Activated CD8-positive, alpha-beta memory T cell treated with anti-CD3 and anti-CD28 coated beads, Interleukin-2, amount 50 U/mL, for 4 hours (primary cell): ENCODE measurements around the gene CCDC77.

Experiments used
- DNase-seq: peaks from one replicate; pipeline ENCODE4 v3.0.0-alpha.2; 2020

The CCDC77 gene

DNA sequence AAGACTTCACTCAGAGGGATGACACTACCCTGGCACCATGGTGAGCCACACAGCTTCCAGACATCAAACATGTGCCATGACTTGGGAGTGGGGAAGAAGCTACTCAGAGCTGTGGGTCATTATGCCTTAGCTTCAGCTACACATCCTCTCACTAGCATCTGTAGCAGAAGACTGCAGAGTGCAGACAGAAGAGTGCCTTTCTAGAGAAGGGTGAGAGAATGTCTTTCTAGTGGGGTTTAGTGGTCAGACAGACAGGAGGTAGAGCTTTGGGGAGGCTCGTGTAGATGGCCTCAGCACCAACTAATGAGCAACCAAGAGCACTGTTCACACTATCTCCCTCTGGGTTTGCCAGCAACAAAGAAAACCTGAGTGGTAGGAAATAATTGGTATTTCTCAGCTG lies 53.4 kb downstream of the CCDC77 start:
- DNase-seq, result no peak

GRCh38 chr12:455821-456220 lies 54.4 kb downstream of the CCDC77 start:
- no peak for DNase-seq

DNA sequence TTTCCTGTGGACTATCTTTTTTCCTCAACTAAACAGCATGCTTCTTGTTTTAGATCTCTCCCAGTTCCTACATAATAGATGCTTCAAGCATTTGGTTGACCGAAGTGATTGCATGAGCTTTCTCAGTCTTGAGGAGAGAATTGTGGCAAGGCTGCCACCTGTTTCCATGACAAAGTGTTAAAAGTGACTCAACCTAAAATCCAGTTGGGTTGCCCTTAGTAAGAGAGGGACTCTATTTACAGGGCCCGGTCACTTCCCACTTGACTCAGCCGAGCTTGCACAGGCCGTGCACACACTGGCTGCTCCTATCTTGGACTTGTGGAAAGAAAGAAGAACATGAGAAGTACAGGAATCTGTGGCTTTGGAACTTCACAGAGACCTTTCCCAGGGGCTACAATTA lies 56.2 kb downstream of the CCDC77 start:
- DNase-seq, result no peak

DNA sequence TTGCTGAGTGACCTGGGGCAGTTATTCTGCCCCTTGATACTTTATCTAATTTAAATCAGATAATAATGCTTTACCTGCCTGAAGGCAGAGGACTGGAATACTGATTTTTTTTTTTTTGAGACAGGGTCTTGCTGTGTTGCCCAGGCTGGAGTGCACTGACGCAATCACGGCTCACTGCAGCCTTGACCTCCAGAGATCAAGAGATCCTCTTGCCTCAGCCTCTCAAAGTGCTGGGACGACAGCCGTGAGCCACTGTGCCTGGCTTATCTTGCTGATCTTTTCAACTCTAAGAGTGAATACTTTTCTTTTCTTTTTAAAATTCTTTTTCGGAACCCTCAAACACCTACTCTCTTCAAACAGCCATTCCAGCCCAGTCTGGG lies 57.6 kb downstream of the CCDC77 start:
- no peak for DNase-seq

GRCh38 chr12:459430-460258 lies 58.2 kb downstream of the CCDC77 start, which contains the start of gene B4GALNT3:
TSS of gene B4GALNT3 (plus strand) at chr12:459939. CDS start at chr12:460377, 438 bp downstream.
- DNase-seq, result peak; percentile 42

DNA sequence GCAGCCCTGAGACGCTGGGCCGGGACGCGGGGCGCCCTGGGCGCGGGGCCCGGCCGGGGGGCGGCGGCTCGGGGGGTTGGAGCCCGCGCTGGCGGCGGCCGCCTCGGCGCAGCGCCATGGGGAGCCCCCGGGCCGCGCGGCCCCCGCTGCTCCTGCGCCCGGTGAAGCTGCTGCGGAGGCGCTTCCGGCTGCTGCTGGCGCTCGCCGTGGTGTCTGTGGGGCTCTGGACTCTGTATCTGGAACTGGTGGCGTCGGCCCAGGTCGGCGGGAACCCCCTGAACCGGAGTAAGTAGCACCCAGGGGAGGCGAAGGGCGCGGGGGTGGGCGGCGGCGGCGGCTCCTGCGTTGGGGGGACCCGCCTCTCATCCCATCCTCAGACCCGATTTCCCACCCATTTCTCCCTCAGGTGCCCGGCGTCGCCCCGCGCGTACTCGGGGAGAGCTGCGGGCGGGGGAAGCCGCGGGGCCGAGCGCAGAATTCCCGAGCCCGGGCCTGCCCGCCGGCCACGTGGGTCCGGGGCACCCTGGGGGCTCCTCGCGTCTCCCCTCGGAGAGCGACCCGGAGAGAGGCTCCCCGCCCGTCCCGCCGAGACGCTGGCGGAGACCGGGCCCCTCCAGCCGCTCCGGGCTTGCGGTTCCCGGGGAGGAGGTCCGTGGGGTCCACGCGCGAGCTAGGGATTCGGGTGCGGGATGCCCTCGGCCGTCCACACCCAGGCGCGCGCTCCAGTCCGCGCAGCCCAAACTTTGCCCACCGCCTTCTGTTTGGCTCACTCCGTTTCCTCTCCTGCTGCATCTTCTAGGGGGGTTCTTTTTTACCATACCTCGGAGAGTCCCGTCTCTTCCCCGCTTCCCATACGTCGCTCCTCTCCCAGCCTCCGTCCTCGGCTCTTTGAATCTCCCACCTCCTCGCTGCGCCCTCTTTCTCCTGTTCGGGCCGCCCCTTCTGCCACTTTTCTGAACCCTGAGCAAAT lies 59.1 kb downstream of the CCDC77 start:
- peak; percentile 46 for DNase-seq

GRCh38 chr12:461425-461824 lies 60.0 kb downstream of the CCDC77 start:
- no peak for DNase-seq

DNA sequence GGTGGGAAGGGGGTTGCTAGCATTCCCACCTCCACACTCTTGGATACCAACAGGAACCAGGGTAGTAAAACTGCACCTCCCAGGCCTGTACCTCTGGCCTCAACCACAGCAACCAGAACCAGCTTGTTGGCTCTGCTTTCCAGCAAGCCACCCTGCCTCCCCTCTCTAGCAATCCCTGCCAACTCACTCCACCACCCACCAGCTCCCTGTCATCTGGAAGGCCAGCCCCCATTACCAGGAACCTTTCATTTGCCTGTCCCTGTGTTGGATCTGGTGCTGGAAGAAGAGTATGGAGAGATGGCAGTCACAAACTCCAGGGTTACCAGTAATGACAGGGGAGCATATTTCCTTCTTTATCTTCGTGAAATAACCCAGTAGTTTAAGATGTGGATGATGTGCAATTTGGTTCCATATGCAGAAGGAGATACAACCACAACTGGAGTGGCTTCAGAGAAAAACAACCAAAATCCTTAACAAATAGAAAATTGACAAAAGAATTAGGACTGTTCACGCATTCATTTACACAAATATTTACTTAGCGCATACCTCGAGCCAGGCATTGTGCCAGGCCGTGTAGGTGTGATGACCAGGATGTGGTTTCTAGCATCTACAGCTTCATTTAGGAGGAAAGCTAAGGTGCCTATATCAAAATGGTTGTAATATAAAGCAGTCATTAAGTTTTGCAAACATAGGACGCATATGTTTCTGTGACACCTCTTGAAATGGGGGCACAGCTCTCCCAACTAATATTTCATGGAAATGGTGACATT lies 61.7 kb downstream of the CCDC77 start:
- DNase-seq, result no peak

DNA sequence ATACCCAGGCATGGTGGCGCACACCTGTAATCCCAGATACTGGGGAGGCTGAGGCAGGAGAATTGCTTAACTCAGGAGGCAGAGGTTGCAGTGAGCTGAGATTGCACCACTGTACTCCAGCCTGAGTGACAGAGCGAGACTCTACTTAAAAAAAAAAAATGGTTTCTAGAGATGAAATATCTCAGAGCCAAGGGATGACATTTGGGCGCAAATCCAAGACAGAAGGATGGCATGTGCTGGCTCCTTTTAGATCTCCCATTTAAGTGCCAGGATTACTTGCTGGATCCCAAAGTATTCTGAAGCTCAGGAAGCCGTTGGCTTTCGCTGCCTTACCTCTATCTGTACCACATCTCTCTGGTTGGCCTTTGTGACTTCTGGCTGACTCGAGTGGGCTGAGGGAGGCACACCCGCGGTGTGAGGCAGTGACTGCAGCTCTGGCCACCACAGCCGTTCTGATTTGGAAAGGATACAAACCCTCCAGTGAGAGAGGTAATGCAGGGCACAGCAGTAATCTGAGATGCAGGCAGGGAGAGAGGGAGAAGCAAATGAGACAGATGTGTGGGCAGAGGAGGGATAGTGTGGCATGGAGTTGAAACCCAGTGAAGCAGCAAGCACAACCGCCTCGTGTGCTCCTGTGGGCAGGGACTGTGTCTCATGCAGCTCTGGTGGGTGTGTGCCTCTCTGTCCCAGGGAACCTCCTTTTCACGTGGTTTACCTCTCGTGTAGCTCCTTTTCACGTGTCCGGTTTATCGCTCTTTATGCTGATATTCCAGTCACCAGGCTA lies 63.2 kb downstream of the CCDC77 start:
- no peak for DNase-seq

- DNase-seq, result no peak
Observed at GRCh38 chr12:466039-466438, 64.6 kb downstream of the CCDC77 start.

- DNase-seq, result no peak
Observed at GRCh38 chr12:466762-467161, 65.3 kb downstream of the CCDC77 start.

DNA sequence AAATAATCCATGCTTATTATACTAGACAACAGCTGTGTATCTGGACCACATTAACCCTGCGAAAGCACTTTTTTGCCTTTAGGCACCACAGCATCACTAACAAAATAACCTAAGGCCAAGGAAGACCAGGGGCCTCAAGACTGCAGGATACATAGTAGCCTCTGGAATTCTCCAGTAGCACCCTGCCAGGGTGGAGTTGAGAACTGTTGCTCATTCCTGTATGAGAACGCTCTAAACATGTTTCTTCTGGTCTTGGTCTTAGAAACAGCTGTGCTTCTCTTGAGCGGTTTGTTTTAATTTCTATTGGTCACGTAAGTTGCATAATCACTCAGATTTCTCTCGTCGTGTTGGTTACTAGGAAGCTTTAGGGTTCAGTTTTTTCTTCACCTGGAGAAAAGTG lies 66.1 kb downstream of the CCDC77 start:
- no peak for DNase-seq

GRCh38 chr12:468671-469389 lies 67.4 kb downstream of the CCDC77 start:
- DNase-seq, result no peak

- DNase-seq, result no peak
Observed at GRCh38 chr12:470133-470532, 68.7 kb downstream of the CCDC77 start.

- DNase-seq, result no peak
Observed at GRCh38 chr12:473198-473597, 71.8 kb downstream of the CCDC77 start.

- no peak for DNase-seq
Observed at GRCh38 chr12:473863-474577, 72.6 kb downstream of the CCDC77 start.

DNA sequence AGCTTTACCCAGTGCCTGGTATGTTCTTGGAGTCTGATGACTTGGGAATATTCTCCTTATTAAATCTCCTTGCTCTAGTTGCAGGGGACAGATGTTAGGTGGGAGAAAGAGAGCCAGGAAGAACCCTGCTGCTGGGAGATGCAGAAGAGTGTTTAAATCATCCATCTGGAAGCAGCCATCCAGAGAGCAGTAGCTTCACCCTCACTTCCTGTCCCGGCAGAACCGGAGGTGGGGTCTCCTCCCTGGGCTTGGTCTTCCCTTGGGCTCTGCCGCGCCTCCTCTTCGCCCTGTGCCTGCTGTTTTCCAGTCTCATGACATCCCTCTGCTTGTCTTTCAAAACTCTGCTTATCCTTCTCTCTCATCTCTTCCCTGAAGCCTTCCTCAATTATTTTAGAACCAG lies 73.8 kb downstream of the CCDC77 start:
- DNase-seq, result no peak

GRCh38 chr12:479161-479560 lies 77.7 kb downstream of the CCDC77 start:
- no peak for DNase-seq

DNA sequence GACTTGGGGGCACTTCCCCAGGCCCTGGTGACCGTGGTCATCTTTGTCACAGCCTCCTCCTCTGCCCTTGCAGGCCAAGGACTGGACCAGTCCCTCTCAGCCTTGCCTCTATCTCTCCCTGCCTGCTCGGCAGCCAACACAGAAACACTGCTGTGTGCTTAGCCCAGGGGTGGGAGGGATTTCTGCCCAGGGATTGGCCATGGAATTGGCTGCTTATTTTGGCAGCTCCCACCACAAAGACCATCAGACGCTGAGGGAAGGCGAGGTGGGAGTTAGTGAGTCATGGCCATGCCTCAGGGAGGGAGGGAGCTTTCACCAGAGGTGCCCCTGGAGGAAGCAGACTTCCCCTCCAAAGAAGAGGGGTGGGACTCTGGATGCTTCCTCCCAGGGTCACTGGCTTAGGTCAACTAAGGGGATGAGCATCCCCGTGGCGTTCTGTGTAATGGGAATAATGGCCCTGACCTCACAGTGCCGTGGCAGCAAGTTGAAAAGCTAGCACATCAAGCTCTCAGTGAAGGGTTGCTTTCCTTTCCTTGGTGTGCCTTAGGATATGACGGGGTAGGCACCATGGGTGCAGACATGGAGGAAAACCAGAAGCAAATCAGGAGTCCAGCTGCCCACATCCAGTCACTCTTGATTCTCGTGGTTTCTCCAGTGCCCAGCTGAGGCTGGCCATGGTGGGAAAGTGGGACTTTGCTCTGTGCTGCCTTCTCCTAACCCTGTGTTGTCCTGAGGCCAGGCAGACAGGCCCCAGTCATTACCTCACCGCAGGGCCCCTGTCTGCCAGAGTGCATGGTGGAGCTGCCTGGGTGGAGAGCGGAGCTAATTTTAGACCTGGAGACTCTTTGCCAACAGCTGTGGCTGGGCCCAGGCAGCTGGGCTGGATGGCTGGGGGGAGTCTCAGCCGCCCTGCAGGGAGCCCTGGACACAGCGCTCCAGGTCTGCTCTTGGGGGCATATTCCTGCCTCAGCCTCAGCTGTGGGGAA lies 79.7 kb downstream of the CCDC77 start:
- no peak for DNase-seq

- DNase-seq, result no peak
Observed at GRCh38 chr12:482061-482460, 80.6 kb downstream of the CCDC77 start.
